CD4-positive, alpha-beta T cell treated with Interleukin-6 for 4 hours (primary cell): ENCODE data around the gene CLEC16A.

Experiments
- DNase-seq: peaks from one replicate; pipeline ENCODE4 v3.0.0-alpha.2; 2020; ENCODE audit warnings: mixed read lengths

The CLEC16A gene

DNA sequence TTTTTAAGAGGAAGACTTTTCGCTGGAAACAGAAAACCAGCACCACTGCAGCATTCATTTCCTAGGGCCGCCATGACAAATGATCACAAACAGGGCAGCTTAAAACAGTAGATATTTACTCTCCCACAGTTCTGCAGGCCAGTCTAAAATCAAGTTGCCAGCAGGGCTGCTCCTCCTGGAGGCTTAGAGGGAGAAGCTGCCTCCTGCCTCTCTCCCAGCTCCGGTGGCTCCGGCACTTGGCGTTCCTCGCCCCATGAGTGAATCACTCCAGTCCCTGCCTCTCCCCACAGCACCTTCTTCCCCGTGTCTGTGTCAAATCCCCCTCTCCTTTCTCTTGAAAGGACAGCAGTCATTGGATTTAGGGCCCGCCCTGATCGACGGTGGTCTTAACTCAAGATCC is 239.6 kb downstream of the CLEC16A start:
- DNase-seq: no peak

GRCh38 chr16:11187522-11188023 is 243.2 kb downstream of the CLEC16A start:
- DNase-seq: no peak

- DNase-seq: no peak
Observed at GRCh38 chr16:11188801-11189740, 244.7 kb downstream of the CLEC16A start.

DNA sequence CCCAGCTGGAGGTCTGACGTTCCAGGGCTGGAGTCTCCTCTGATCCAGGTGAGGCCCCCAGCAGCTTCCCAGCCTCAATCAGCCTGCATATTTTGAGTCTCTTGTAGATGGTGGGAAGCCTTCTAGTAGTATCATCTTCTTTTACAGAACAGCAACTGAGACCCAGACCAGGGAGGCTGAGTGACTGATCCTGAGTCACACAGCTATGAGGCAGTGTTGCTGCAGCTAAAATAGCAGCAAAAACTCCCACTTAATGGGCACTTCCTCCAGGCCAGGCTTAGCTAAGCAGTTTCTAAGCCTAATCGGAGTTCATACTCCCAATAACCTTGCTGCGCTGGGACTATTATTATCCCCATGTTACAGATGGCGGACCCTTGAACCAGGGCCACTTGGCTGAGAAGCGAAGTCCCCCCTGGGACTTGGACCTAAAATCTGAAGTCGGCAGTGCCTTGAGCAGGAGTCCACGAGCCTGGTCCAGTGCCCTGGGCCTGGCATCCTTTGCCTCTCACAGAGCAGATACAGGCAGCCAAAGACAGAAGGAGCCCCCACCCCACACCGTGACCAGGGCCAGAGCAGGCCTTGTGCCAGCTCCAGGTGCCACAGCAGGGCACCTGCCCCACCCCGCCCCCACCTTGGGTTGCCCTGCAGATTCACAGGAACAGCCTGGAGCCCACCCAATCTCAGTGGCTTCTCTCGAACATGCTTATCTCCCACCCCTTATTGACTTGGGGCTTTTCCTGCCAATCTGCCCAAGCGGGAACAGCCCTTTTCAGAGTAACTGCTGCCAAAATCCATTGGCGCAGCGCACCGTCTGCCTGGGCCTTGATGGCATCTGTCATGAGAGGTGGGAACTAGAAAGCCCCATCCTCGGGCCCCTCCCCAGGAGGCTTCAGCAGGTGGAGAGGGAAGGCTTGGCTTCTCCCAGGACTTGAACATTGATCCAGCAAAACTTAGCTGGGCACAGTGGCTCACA is 246.5 kb downstream of the CLEC16A start:
- DNase-seq: no peak

GRCh38 chr16:11191665-11192064 is 247.3 kb downstream of the CLEC16A start:
- DNase-seq: no peak

DNA sequence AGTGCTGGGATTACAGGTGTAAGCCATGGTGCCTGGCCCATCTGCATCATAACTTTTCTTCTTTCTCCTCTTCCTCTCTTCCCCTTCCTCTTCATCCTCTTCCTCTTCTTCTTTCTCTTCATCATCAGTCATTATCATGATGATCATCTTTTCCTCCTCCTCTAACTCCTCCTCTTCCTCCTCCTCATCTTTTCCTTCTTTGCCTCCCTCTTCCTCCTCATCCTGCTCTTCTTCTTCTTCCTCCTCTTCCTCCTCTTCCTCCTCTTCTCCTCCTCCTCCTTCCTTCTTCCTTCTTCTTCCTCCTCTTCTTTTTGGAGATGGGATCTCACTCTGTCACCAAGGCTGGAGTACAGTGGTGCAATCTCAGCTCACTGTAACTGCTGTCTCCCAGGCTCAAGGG is 249.1 kb downstream of the CLEC16A start:
- no peak for DNase-seq

DNA sequence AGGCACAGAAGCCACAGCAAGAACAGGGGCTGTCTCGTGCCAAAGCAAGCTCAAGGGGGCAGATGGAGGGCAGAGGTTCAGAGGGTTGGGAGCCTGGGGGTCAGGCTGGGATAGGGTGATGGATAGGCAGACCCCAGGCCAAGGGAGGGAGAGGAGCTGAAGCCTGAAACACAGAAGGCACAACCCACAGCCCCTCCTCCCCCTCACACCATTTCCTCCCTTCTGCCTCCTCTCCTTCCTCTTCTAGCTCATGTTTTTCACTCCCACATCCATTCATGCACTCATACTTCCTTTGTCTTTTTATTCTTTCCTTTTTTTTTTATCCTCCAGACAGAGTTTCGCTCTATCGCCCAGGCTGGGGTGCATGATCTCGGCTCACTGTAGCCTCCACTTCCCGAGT is 250.5 kb downstream of the CLEC16A start:
- no peak for DNase-seq

DNA sequence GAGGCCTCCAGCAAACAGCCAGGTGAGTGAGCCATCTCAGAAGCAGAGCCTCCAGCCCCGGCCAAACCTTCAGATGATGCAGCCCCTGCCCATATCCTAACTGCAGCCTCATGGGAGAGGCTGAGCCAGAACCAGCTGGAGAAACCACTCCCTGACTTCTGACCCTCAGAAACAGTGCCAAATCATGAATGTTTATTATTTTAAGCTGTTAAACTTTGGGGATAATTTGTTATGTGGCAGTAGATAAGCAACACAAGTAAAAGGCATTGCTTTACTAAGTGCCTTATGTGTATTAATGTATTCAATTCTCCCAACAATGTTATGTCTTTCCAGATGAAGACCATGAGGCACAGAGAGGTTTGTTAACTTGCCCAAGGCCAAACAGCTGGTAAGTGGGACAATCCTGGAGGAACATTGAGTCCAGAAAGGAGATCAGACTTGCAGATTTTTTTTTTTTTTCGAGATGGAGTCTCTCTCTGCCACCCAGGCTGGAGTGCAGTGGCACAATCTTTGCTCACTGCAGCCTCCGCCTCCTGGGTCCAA is 252.0 kb downstream of the CLEC16A start:
- DNase-seq: no peak

GRCh38 chr16:11198375-11198774 is 254.0 kb downstream of the CLEC16A start:
- DNase-seq: no peak

DNA sequence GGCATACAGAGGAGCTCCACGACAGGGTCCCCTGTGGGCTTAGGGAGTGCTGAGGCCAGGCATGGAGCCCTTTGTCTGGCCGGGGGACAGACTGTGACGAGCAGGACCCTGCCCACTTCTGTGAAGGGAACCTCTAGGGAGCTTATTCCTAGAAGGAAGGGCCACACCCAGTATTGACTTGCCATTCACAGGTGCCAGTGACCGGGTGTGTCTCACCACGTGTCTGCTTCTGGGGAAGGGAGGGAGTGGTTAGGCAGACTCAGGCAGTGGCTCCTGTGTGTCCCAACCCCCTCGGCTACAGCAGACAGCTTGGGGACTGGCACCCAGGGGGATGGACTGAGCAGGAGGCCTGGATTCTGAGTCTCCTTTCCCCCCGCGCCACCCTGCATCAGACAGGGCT is 254.5 kb downstream of the CLEC16A start:
- no peak for DNase-seq

DNA sequence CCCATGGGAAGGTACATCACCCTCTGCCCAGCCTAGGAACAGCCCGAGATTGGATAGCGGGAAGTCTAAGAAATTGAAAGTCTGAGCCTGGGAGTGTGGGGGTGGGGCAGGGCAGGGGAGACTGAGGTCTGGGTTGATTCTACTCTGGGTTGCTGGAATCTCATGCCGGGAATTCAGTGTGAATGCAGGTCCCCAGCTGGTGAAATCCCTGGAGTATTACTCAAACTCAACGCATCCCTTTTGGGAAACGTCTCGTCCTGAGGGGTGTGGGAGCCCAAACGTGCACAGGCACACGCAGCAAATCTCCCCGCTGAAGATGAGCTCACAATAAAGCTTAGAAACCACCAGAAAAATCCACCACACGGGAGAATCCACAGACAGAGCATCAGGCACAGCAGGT is 256.2 kb downstream of the CLEC16A start:
- no peak for DNase-seq

GRCh38 chr16:11201498-11202259 is 257.3 kb downstream of the CLEC16A start:
- no peak for DNase-seq

DNA sequence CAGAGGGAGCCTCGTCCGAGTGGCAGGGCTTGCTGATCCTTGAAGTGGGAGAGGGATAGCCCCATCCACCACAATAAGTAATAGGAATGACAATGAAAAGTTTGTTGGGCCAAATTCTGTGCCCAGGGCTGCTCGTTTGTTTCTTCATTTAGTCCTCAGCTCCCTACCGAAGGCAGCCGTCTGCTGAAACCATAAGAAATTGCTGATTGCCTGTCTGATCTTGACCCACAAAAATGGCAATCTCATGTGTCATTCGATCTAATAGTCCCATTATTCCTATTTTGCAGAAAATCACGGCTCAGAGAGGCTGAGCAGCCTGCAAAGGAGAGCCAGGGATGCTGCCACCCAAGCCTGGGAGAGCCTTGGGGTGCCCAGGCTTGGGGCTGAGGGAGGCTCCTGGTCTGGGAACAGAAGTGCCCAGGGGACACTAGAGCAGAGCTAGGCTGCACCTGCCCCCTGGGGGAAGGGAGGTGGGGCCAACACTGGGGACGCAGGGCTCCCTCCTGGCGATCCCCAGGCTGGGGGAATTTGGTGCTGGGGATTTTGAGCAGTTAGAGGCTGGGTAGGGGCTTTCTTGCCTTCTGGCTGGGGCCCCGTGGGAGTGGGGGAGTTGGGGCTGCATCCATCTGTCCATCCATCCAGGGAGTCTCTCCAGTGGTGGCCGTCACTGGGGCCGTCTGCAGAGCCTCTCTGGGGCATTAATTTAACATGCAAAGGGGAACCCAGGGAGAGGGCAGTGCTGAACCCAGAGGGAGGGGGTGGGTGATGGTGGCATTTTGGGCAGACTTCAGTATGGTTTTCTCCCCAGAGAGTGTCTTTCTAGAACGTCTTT is 258.1 kb downstream of the CLEC16A start:
- no peak for DNase-seq

DNA sequence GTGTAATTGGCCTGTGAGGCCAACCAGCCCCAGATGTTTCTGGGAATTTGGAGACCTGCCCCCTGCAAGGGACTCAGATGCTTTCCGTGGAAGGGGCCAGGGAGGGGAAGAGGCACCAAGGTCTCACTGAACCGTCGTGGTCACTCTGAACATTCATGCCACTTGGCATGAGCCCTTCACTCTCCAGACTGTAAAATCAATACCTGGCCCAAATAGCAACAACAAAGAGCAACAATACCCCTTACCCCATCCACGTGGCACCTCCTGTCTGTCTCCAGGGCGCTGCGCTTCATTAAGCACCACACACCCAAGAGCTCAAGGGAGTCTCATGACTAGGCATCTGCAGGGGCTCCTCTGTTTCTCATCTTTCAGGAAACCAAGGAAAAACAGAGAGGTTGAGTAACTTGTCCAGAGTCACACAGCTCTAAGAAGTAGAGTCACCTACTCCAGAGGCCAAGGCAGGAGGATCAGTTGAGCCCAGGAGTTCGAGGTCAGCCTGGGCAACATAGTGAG is 258.8 kb downstream of the CLEC16A start:
- no peak for DNase-seq

DNA sequence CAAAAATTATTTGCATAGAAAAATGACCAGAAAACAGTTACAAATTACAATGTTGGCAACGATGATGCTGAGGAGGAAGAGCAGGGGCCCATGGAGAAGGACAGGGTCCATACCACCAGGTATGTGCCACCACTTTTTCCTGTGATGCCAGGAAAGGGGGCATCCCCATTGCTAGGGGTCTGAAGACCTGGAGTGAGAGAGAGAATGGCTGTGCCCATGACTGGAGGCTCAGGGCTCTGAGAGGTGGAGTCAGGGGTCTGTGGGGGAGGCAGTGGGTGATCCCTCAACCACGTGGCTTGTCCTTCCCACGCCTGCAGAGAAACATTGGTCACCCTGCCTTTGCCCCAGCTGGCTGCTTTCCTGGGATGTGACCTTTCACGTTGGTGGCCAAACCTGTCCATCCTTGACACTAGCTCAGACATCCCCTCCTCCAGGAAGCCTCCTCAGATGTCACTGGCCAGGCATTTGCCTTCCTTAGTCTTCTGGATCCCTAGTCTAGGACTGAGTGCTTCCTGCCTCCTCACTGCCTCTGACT is 260.2 kb downstream of the CLEC16A start:
- DNase-seq: no peak

- DNase-seq: no peak
Observed at GRCh38 chr16:11205065-11205699, 260.8 kb downstream of the CLEC16A start.

GRCh38 chr16:11205754-11206581 is 261.6 kb downstream of the CLEC16A start:
- DNase-seq: no peak

- DNase-seq: no peak
Observed at GRCh38 chr16:11207646-11208045, 263.3 kb downstream of the CLEC16A start.

GRCh38 chr16:11208916-11209665 is 264.7 kb downstream of the CLEC16A start:
- DNase-seq: no peak
